PC-9 (cell line): ENCODE measurements around the gene CHEK1.

Source experiments
- CTCF ChIP-seq: fragments of 200-600 bp; sonication (generic); conservative IDR thresholded peaks from 2 replicates; pipeline ENCODE4 v1.6.1; 2017; ENCODE audit warnings: mixed run types, antibody characterized with exemption, mild to moderate bottlenecking, moderate library complexity
- EZH2 ChIP-seq: fragments of 200-600 bp; sonication (generic); IDR thresholded peaks from 2 replicates; pipeline ENCODE4 v1.8.0; 2017; ENCODE audit warnings: antibody characterized with exemption, low read depth

- TF ChIP-seq CTCF, result no peak
- no peak for TF ChIP-seq EZH2
Measured at GRCh38 chr11:125583496-125583895, 41.5 kb upstream of the CHEK1 start.
